ENCODE measurements around the gene FBXO17. TPM values are rescaled to one million over a fixed set of nuclear protein-coding genes. Genes with fewer than 3 reads are reported as not detected.
A peak's percentile ranks its signal among the peaks of the same experiment; 100 is the strongest.

The FBXO17 gene
- total RNA-seq, 6 donors from 2014 or later: 5.0 to 18.9 (median 10.4) TPM

DNA sequence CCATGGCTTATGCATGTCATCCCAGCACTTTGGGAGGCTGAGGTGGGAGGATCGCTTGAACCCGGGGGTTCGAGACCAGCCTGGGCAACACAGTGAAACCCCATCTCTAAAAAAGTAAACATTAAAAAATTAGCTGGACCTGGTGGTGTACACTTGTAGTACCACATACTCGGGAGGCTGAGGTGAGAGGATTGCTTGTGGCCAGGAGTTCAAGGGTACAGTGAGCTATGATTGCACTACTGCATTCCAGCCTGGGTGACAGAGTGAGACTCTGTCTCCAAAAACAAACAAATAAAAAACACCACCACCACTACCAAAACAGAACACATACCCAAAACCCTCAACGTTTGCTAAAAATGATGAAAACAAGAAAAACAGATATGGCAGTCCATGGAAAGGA lies 15.9 kb downstream of the FBXO17 start:
- WGBS, 2 donors: 78 to 82% methylated on average over 5 of the region's 5 CpGs
- H3K9me3 ChIP-seq: no peaks in the 10 kb centered on the region
- H3K4me1 ChIP-seq: peaks cover 3 to 10% (median 8%) of the 10 kb centered on the region in 4 donors
- TF ChIP-seq, protein P1, sequence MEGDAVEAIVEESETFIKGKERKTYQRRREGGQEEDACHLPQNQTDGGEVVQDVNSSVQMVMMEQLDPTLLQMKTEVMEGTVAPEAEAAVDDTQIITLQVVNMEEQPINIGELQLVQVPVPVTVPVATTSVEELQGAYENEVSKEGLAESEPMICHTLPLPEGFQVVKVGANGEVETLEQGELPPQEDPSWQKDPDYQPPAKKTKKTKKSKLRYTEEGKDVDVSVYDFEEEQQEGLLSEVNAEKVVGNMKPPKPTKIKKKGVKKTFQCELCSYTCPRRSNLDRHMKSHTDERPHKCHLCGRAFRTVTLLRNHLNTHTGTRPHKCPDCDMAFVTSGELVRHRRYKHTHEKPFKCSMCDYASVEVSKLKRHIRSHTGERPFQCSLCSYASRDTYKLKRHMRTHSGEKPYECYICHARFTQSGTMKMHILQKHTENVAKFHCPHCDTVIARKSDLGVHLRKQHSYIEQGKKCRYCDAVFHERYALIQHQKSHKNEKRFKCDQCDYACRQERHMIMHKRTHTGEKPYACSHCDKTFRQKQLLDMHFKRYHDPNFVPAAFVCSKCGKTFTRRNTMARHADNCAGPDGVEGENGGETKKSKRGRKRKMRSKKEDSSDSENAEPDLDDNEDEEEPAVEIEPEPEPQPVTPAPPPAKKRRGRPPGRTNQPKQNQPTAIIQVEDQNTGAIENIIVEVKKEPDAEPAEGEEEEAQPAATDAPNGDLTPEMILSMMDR (IDR thresholded peaks at IDR 0.05): no peak
- no peak for TF ChIP-seq POLR2AphosphoS5 (IDR thresholded peaks at IDR 0.05)
- TF ChIP-seq EP300 (IDR thresholded peaks at IDR 0.05): no peak
- no peak for TF ChIP-seq POLR2A (IDR thresholded peaks at IDR 0.05)
- ATAC-seq (ENCODE audit: low FRiP score in 2 of 2) (no peak), DNase-seq (no peak)
- H3K4me3 ChIP-seq: no peak overlapping the region
- H3K27me3 ChIP-seq: no peaks in the 10 kb centered on the region
- no peaks in the 10 kb centered on the region for H3K36me3 ChIP-seq
- H3K27ac ChIP-seq: no peak overlapping the region

DNA sequence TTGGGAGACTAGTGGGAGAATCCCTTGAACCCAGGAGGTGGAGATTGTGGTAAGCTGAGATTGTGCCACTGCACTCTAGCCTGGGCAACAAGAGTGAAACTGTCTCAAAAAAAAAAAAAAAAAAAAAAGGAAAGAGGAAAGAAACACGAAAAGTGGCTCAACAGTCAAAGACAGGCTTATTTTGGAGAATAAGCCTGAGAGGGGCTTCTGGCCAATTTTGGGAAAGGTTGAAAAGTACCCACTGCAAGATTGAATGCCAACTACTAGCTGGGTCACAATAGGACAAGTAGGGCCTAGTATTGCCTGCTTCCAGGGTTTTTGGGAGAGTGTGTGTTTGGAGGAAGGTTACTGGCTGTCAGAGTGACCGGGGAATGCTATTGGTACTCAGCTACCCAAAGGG lies 17.2 kb downstream of the FBXO17 start:
- Histone ChIP-seq H3K27ac (no peak overlapping the region), H3K9me3 (no peaks in the 10 kb centered on the region), H3K27me3 (no peaks in the 10 kb centered on the region), H3K4me1 (peaks cover 3 to 10% (median 8%) of the 10 kb centered on the region in 4 donors), H3K4me3 (no peak overlapping the region), H3K36me3 (no peaks in the 10 kb centered on the region)
- WGBS, 2 donors: 91 to 94% methylated on average over 2 of the region's 2 CpGs
- no peak for ATAC-seq (ENCODE audit: low FRiP score in 2 of 2)
- TF ChIP-seq POLR2AphosphoS5 (IDR thresholded peaks at IDR 0.05): no peak
- no peak for TF ChIP-seq EP300 (IDR thresholded peaks at IDR 0.05)
- no peak for TF ChIP-seq POLR2A (IDR thresholded peaks at IDR 0.05)
- TF ChIP-seq, protein P1 (IDR thresholded peaks at IDR 0.05): no peak
- DNase-seq: no peak

DNA sequence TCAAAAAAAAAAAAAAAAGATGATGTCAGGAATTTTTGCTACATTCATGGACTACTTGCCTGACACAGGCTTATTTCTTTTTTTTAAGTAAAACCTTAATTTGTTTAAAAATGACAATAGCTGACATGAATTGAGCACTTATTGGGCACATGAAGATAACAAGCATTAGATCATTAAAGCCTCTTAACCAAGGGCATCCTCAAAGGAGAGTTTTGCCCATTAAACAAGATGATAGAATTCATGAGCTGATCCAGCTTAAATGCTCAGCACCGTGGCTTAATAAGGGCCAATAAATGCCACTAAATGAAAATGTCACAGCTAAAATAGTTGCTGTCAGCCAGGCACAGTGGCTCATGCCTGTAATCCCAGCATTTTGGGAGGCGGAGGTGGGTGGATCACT lies 19.3 kb downstream of the FBXO17 start:
- Histone ChIP-seq H3K4me1 (no peaks in the 10 kb centered on the region), H3K36me3 (no peaks in the 10 kb centered on the region), H3K4me3 (no peak overlapping the region), H3K9me3 (no peaks in the 10 kb centered on the region), H3K27ac (no peak overlapping the region), H3K27me3 (no peaks in the 10 kb centered on the region)
- DNase-seq (no peak), ATAC-seq (ENCODE audit: low FRiP score in 2 of 2) (no peak)
- TF ChIP-seq, protein P1 (IDR thresholded peaks at IDR 0.05): no peak
- TF ChIP-seq POLR2AphosphoS5 (IDR thresholded peaks at IDR 0.05) (no peak), EP300 (IDR thresholded peaks at IDR 0.05) (no peak), POLR2A (IDR thresholded peaks at IDR 0.05) (no peak)
- 86 to 89% methylated on average over 2 of the region's 2 CpGs for WGBS, 2 donors

DNA sequence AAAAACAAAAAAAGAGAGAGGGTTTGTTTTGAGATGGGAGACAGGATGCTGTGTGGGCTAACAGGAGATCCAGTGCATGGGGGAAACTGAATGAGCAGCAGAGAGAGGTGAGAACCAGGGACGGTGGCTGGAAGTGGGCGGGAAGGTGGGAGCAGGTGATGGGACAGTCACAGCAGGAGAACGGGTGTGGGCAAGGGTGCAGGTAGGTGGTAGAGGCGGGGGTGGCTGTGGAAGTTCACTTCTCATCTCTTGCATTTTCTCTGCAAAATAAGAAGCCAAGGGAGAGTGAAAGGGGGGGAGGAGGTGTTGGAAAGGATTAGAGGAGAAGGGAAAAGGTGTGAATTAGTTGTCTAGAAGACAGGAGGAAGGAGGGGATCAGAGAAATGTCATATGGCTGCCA lies 21.9 kb downstream of the FBXO17 start:
- Histone ChIP-seq H3K4me1 (peaks cover 9 to 13% (median 10%) of the 10 kb centered on the region in 4 donors), H3K9me3 (no peaks in the 10 kb centered on the region), H3K4me3 (no peak overlapping the region), H3K36me3 (no peaks in the 10 kb centered on the region), H3K27ac (no peak overlapping the region), H3K27me3 (no peaks in the 10 kb centered on the region)
- ATAC-seq (ENCODE audit: low FRiP score in 2 of 2) (no peak), DNase-seq (no peak)
- WGBS, 2 donors: 75 to 91% methylated on average over 4 of the region's 4 CpGs
- TF ChIP-seq POLR2AphosphoS5 (IDR thresholded peaks at IDR 0.05) (no peak), EP300 (IDR thresholded peaks at IDR 0.05) (no peak), POLR2A (IDR thresholded peaks at IDR 0.05) (no peak)
- TF ChIP-seq, protein P1 (IDR thresholded peaks at IDR 0.05): no peak

DNA sequence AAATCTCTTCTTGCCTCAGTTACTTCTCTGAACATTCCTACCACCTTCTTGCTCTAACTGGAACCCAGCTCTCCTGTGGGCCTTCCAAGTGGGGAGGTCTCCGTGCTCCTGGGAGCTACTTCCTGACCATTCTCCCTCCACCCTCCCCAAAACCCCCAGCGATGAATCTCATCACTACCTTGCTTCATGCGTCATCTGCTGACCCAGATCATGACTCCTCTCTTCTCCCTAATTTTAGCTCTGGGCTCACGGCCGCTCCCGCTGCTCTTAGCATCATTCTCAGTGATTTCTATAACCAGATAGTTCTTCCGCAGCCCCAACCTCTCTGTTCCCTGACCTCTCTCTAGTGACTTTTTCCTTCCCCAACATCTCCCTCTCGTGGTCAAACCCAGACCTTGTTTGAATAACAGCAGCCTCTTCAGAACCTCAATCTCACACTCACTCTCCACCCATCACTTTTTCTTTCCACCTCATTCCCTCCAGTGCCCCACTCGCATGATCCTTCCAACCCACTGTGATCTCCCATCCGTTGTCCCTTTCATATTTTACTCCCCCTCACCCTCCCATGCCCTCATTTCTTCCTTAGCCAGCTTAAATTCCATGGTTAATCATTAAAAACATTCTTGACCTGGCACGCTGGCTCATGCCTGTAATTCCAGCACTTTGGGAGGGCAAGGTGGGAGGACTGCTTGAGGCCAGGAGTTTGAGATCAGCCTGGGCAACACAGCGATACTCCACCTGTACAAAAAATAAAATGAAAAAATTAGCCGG lies 23.0 kb downstream of the FBXO17 start:
- Histone ChIP-seq H3K4me1 (peaks cover 9 to 13% (median 10%) of the 10 kb centered on the region in 4 donors), H3K27ac (no peak overlapping the region), H3K9me3 (no peaks in the 10 kb centered on the region), H3K4me3 (no peak overlapping the region), H3K27me3 (no peaks in the 10 kb centered on the region), H3K36me3 (no peaks in the 10 kb centered on the region)
- TF ChIP-seq, protein P1 (IDR thresholded peaks at IDR 0.05): peak in 3 of 6 experiments; percentile 22 to 50 (median 36)
- TF ChIP-seq POLR2A (IDR thresholded peaks at IDR 0.05): no peak
- TF ChIP-seq EP300 (IDR thresholded peaks at IDR 0.05): no peak
- no peak for TF ChIP-seq POLR2AphosphoS5 (IDR thresholded peaks at IDR 0.05)
- 55 to 62% methylated on average over 13 of the region's 13 CpGs for WGBS, 2 donors
- peak in 1 of 2 donors; percentile 72 for ATAC-seq (ENCODE audit: low FRiP score in 2 of 2)
- no peak for DNase-seq

Measured in upper lobe of left lung (tissue), 6 donors.